Stimulated activated CD4-positive, alpha-beta T cell treated with anti-CD3 and anti-CD28 coated beads, Interleukin-4, amount 100 ng/mL, for 4 hours (primary cell): ENCODE measurements around the gene LENG9.
"Not testable (repeated sequence)": the region's sequence is repeated elsewhere in the genome, so short reads cannot be mapped to it uniquely, and the experiment has no call there.

Experiments
- DNase-seq, 2 experiments: peaks; one replicate each; pipeline ENCODE4 v3.0.0-alpha.2; 2020

LENG9 gene

GRCh38 chr19:54457773-54458647, 5.6 kb downstream of the LENG9 start:
- DNase-seq, result no peak

- DNase-seq, result no peak
These were observed 6.9 kb downstream of the LENG9 start for GRCh38 chr19:54456423-54457373.

GRCh38 chr19:54455786-54456422, 7.7 kb downstream of the LENG9 start:
- DNase-seq, result no peak

- no peak for DNase-seq
These were observed 8.6 kb downstream of the LENG9 start for GRCh38 chr19:54454781-54455675.

GRCh38 chr19:54453921-54454780, 9.4 kb downstream of the LENG9 start:
- DNase-seq, result no peak

- no peak for DNase-seq
These were observed 11.0 kb downstream of the LENG9 start for GRCh38 chr19:54452626-54453025.

GRCh38 chr19:54451997-54452396, 11.6 kb downstream of the LENG9 start:
- DNase-seq, result no peak

- no peak for DNase-seq
These were observed 12.2 kb downstream of the LENG9 start for GRCh38 chr19:54451331-54451871.

GRCh38 chr19:54449701-54450069, 13.9 kb downstream of the LENG9 start:
- no peak for DNase-seq

GRCh38 chr19:54448774-54449700, 14.5 kb downstream of the LENG9 start, which contains the start of gene LENG8:
Gene LENG8, plus strand, starts transcription at chr19:54449199. Its CDS starts 2,146 bp downstream, at chr19:54451345.
- peak; percentile 94 to 97 for DNase-seq

GRCh38 chr19:54448040-54448773, 15.4 kb downstream of the LENG9 start:
- peak; percentile 24 to 44 for DNase-seq

- not testable (repeated sequence) for DNase-seq
These were observed 17.2 kb downstream of the LENG9 start for GRCh38 chr19:54446349-54446748.

GRCh38 chr19:54444737-54445136, 18.8 kb downstream of the LENG9 start:
- DNase-seq, result no peak

GRCh38 chr19:54440641-54441040, 22.9 kb downstream of the LENG9 start:
- no peak for DNase-seq

GRCh38 chr19:54439174-54439851, 24.3 kb downstream of the LENG9 start:
- DNase-seq, result peak in 1 of 2 experiments; percentile 30

- no peak for DNase-seq
These were observed 26.8 kb downstream of the LENG9 start for GRCh38 chr19:54436628-54437252.

GRCh38 chr19:54436031-54436523, 27.5 kb downstream of the LENG9 start:
- no peak for DNase-seq
